ENCODE data around the gene SPATS1. TPM values are rescaled to one million over a fixed set of nuclear protein-coding genes. Genes with fewer than 3 reads are reported as not detected.
"Not testable (repeated sequence)": the region's sequence is repeated elsewhere in the genome, so short reads cannot be mapped to it uniquely, and the experiment has no call there.

Gene SPATS1
- total and polyA plus RNA-seq, 2 of the 13 experiments (the other 11 are each of a cell fraction or from before 2014, with no cell fraction given), result not detected

DNA sequence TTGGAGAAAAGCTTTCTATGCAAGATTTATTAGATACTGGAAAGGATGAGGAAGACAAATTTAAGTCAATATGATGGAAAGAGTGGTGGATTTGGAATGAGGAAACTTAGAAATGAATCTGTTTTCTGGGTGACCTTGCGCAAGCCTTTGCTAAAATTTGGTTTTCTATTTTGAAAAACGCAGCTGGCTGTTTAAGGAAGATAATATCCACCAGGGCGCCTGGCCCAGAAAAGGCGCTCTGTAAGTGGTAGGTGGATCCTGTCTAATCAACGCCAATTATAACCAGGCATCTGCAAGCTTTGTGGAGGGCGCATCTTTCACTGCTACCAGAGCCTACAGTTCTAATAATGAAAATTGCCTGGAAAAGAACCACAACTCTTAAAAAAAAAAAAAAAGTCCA is 398 bp upstream of the SPATS1 start:
- H3K9me3 ChIP-seq (ENCODE audit: low read length), result no peaks in the 10 kb centered on the region
- in situ Hi-C loops (cut with HindIII; ENCODE audit: extremely low pct_ligation_motif_present, low pct_unique_long_range_greater_than_20kb) (no loop called here), intact Hi-C loops (cut with micrococcal nuclease; ENCODE audit: unreplicated experiment) (no loop called here)
- no peaks in the 10 kb centered on the region for H3K36me3 ChIP-seq (replicated peaks in 1 of 2; ENCODE audit: control insufficient read depth in 1 of 2, insufficient read depth in 2 of 2, low read length in 2 of 2)
- H3K9ac ChIP-seq (ENCODE audit: insufficient read depth, low read depth, low read length), result no peak overlapping the region
- ATAC-seq (no peak), DNase-seq (ENCODE audit: low spot score) (no peak), FAIRE-seq (no peak)
- ChIA-PET POLR2A (interaction anchor here (1.1 kb wide), 1 partner anchor 96 kb away, joined by 3 read pairs; no protein-coding TSS in a partner anchor), CTCF (ENCODE audit: low intra/inter-chr PET ratio, low total read pairs) (no interaction called here)
- no peaks in the 10 kb centered on the region for H3K79me2 ChIP-seq (ENCODE audit: insufficient read depth, low read length)
- no peak overlapping the region for H2AFZ ChIP-seq (ENCODE audit: low read length)
- no peak overlapping the region for H3K27ac ChIP-seq (ENCODE audit: extremely low read length, insufficient read depth, low read length)
- peak overlapping the region; percentile 39; the same call in 1 of the 2 replicates for H3K4me2 ChIP-seq (ENCODE audit: low read depth, low read length)
- H3K4me3 ChIP-seq (replicated peaks in 1 of 3; ENCODE audit: insufficient read depth in 1 of 3, low read depth in 2 of 3, low read length in 3 of 3), result no peak overlapping the region; a peak in 1 of 6 replicates
- H3K4me1 ChIP-seq (ENCODE audit: insufficient read depth, low read length), result 0 out of 2 replicates have a peak, but pooled peaks cover 6% of the 10 kb centered on the region
- H3K27me3 ChIP-seq (ENCODE audit: control insufficient read depth in 1 of 2, insufficient read depth in 2 of 2, low read length in 2 of 2), result peaks cover 0 to 56% of the 10 kb centered on the region in 2 experiments; a peak in 3 of 5 replicates
- no TSS peak for BruUV-seq (replicated peaks)
- H4K20me1 ChIP-seq (ENCODE audit: insufficient read depth, low read length), result no peaks in the 10 kb centered on the region
- 79% methylated on average over 6 of the region's 6 CpGs for WGBS (ENCODE audit: low lambda C conversion rate)
- TF ChIP-seq JUNB (CRISPR knock-in tag; IDR thresholded peaks at IDR 0.05; ENCODE audit: borderline replicate concordance) (no peak), ARHGAP35 (CRISPR knock-in tag; IDR thresholded peaks at IDR 0.05; ENCODE audit: borderline replicate concordance) (no peak), TOPORS (CRISPR knock-in tag; IDR thresholded peaks at IDR 0.05) (no peak)

DNA sequence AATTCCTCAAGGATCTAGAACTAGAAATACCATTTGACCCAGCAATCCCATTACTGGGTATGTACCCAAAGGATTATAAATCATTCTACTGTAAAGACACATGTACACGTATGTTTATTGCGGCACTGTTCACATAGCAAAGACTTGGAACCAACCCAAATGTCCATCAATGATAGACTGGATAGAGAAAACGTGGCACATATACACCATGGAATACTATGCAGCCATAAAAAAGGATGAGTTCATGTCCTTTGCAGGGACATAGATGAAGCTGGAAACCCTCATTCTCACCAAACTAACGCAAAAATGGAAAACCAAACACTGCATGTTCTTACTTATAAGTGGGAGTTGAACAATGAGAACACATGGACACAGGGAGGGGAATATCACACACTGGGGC is 4.4 kb downstream of the SPATS1 start:
- peaks cover 0 to 36% of the 10 kb centered on the region in 2 experiments; a peak in 4 of 5 replicates for H3K27me3 ChIP-seq (ENCODE audit: control insufficient read depth in 1 of 2, insufficient read depth in 2 of 2, low read length in 2 of 2)
- H3K9me3 ChIP-seq (ENCODE audit: low read length); DNase-seq (ENCODE audit: low spot score); H3K79me2 ChIP-seq (ENCODE audit: insufficient read depth, low read length); ATAC-seq; in situ Hi-C loops (cut with HindIII; ENCODE audit: extremely low pct_ligation_motif_present, low pct_unique_long_range_greater_than_20kb); BruUV-seq (replicated peaks); H3K4me3 ChIP-seq (replicated peaks in 1 of 3; ENCODE audit: insufficient read depth in 1 of 3, low read depth in 2 of 3, low read length in 3 of 3); POLR2A ChIA-PET; H4K20me1 ChIP-seq (ENCODE audit: insufficient read depth, low read length); H3K9ac ChIP-seq (ENCODE audit: insufficient read depth, low read depth, low read length); H3K36me3 ChIP-seq (replicated peaks in 1 of 2; ENCODE audit: control insufficient read depth in 1 of 2, insufficient read depth in 2 of 2, low read length in 2 of 2); H3K27ac ChIP-seq (ENCODE audit: extremely low read length, insufficient read depth, low read length); intact Hi-C loops (cut with micrococcal nuclease; ENCODE audit: unreplicated experiment); FAIRE-seq; H2AFZ ChIP-seq (ENCODE audit: low read length); H3K4me2 ChIP-seq (ENCODE audit: low read depth, low read length); CTCF ChIA-PET (ENCODE audit: low intra/inter-chr PET ratio, low total read pairs): not testable (repeated sequence)
- peaks cover 16% of the 10 kb centered on the region for H3K4me1 ChIP-seq (ENCODE audit: insufficient read depth, low read length)
- WGBS (ENCODE audit: low lambda C conversion rate), result 24% methylated on average over 4 of the region's 4 CpGs

Data from HepG2 (cell line).